ENCODE results near the gene ST6GALNAC3.

Gene ST6GALNAC3

DNA sequence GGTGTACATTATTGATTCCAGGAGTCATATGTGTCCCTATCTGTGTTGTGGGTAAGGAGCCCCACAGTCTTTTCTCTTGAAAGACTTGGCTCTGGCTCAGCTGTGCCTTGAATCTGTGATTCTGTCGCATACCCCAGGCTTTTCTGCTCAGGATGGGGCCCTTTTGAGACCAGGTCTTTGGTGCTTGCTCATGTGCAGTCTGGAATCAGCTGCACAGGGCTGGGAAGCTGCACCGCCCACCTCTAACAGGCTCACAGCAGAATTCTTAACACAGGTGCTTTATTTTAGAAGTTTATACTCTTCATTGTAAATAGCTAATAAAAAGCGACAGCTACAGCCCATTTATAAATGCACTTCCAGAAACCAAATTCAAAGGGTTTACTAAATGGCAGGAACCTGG, 61.3 kb downstream of the ST6GALNAC3 start:
- no peak for DNase-seq (ENCODE audit: low spot score)
- TF ChIP-seq, protein P1, sequence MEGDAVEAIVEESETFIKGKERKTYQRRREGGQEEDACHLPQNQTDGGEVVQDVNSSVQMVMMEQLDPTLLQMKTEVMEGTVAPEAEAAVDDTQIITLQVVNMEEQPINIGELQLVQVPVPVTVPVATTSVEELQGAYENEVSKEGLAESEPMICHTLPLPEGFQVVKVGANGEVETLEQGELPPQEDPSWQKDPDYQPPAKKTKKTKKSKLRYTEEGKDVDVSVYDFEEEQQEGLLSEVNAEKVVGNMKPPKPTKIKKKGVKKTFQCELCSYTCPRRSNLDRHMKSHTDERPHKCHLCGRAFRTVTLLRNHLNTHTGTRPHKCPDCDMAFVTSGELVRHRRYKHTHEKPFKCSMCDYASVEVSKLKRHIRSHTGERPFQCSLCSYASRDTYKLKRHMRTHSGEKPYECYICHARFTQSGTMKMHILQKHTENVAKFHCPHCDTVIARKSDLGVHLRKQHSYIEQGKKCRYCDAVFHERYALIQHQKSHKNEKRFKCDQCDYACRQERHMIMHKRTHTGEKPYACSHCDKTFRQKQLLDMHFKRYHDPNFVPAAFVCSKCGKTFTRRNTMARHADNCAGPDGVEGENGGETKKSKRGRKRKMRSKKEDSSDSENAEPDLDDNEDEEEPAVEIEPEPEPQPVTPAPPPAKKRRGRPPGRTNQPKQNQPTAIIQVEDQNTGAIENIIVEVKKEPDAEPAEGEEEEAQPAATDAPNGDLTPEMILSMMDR (IDR thresholded peaks at IDR 0.05; ENCODE audit: borderline replicate concordance, control extremely low read depth, extremely low read depth, insufficient read depth, missing control alignments) = no peak
- in situ Hi-C loops (cut with MboI; ENCODE audit: low sequenced_read_pairs, unreplicated experiment) = no loop called here

DNA sequence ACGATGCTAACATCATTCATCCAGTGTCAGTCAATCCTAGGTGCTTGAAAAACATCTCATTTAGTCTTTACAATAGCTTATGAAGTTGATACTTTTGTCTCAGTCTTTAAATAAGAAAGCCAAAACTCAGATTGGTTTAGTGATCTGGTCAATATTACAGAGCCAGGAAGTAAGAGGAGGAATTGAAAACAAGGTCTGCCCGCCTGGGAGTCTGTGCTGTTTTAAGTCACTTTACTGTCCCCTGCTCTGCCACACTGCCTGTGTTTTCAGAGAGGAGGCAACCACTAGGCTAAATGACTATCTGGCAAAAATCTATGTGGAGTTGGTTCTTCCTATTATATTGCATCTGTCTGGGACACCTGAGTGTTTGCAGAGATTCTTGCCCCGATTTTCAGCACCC, 62.3 kb downstream of the ST6GALNAC3 start:
- in situ Hi-C loops (cut with MboI; ENCODE audit: low sequenced_read_pairs, unreplicated experiment) = no loop called here
- TF ChIP-seq, protein P1 (IDR thresholded peaks at IDR 0.05; ENCODE audit: borderline replicate concordance, control extremely low read depth, extremely low read depth, insufficient read depth, missing control alignments) = no peak
- peak; percentile 16 for DNase-seq (ENCODE audit: low spot score)

DNA sequence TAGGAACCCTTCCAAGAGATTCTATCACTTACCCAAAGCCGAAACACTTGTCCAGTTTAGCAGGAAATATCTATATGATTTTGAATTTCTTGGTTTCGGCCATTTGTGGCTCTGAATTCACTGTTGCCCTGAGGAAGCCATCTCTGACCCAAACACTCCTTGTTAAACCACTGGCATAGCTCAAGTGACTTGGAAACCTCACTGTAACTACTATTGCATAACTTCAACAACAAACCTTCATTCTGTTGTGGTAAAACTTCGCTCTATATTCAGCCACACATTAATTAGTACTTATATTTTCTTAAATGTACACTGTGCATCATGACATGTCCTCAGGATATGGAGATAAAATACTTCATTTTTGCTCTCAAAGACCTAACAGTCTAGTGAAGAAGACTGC, 63.2 kb downstream of the ST6GALNAC3 start:
- TF ChIP-seq, protein P1 (IDR thresholded peaks at IDR 0.05; ENCODE audit: borderline replicate concordance, control extremely low read depth, extremely low read depth, insufficient read depth, missing control alignments) = no peak
- in situ Hi-C loops (cut with MboI; ENCODE audit: low sequenced_read_pairs, unreplicated experiment) = no loop called here
- DNase-seq (ENCODE audit: low spot score) = no peak

DNA sequence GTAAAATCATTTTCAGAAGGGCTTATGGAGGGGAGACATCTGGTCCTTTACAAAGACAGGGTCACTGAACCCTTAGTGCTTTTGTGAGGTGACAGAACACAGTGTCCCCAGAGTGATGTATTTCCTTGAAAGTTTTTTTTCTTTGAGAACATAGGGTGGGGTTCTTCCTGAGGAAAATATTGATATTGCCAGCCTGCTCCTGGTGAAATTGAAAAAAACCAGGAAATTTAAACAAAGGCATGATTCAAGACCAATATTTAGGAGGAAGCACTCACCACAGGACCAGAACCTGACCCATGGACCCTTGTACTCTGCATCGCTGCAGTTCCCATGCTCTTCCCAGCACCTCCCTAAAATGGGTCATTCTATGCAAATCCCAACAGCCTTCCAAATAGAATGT, 63.7 kb downstream of the ST6GALNAC3 start:
- TF ChIP-seq, protein P1 (IDR thresholded peaks at IDR 0.05; ENCODE audit: borderline replicate concordance, control extremely low read depth, extremely low read depth, insufficient read depth, missing control alignments) = no peak
- no peak for DNase-seq (ENCODE audit: low spot score)
- in situ Hi-C loops (cut with MboI; ENCODE audit: low sequenced_read_pairs, unreplicated experiment) = no loop called here

DNA sequence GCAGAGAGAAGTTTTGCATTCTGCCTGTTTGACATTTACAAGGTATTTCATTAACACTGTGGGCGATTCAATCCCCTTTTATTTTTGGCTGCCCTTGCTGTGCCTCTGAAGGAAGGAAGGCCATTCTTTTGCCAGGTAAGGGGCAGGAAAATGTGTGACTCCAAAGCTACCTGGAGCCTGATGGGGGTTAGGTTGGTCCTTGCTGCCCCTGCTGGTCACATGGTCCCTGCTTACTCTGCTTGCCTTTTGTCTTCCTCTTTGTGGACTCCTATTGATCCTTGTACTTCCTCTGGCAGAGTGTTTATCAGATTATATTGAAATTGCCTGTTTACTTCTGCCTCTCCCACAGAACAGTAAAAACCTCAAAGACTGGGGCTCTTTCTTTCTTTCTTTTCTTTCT, 65.7 kb downstream of the ST6GALNAC3 start:
- in situ Hi-C loops (cut with MboI; ENCODE audit: low sequenced_read_pairs, unreplicated experiment) = no loop called here
- TF ChIP-seq, protein P1 (IDR thresholded peaks at IDR 0.05; ENCODE audit: borderline replicate concordance, control extremely low read depth, extremely low read depth, insufficient read depth, missing control alignments) = no peak
- no peak for DNase-seq (ENCODE audit: low spot score)

DNA sequence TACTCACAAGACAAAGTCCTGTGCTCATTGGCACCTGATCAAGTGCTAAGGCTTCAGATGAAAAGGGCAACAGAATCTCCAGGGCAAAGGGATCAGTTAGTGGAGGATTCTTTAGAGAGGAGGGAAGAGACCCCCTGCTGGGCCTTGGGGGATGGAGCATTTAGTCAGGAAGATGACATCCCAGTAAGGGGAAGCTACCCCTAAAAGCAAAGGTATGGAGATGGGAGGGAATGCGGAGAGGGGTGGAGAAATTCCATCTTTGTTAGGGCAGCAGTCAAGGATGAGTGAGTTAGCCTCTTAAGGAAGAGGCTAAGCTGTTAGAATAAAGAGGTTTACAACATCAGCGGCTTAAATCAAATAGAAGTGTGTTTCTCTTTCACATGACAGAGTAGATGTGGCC, 67.4 kb downstream of the ST6GALNAC3 start:
- TF ChIP-seq, protein P1 (IDR thresholded peaks at IDR 0.05; ENCODE audit: borderline replicate concordance, control extremely low read depth, extremely low read depth, insufficient read depth, missing control alignments) = no peak
- in situ Hi-C loops (cut with MboI; ENCODE audit: low sequenced_read_pairs, unreplicated experiment) = no loop called here
- no peak for DNase-seq (ENCODE audit: low spot score)
